ENCODE measurements around the gene UCKL1. TPM values are rescaled to one million over a fixed set of nuclear protein-coding genes. Genes with fewer than 3 reads are reported as not detected.

UCKL1 gene
- total RNA-seq, 1 experiment from 2014 or later, result 17.9 TPM

DNA sequence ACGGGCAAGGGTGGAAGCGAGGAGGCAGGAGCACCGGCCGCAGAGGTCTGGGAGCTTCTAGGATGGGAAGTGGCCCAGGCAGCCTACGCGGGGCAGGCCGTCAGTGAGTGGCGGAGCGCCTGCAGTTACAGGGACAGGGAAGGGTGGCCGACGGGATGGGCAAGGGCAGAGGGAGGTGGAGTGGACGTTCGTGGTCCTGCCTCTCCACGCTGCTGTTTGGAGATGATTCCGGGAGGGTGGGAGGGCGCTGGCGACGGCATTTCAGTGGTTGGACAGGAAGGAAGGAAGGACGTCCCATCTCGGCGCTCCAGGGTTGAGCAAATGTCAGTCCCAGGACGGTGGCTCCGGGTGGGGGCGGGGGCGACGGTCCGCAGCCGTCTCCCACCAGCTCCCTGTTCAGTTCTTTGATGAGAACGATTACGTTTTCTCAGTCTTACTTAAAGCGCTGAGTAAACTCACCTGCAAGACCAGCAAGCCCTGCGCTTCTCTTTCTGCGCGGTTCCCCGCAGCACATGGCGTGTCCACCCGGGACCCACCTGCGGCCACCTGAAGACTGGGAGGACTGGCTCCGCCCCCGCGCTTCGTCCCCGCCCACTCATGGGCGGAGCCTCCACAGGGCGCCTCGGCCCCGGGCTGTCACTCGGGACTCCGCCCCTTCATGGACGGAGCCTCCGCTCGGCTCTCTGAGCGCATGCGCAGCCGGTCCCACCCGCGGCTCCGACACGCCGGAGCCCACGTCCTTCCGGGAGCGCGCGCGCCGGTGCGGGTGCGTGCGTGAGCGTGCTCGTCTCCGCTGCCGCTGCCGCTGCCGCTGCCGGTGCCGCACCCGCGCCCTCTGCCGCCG lies 61.6 kb downstream of the UCKL1 start, which contains the start of gene DNAJC5:
Gene DNAJC5 (plus strand): TSS at position 769 of the 844 bp plus-strand sequence. CDS start 33,220 bp downstream, outside the sequence.
- peak; percentile 94 for DNase-seq (ENCODE audit: extremely low read depth, low read depth)

DNA sequence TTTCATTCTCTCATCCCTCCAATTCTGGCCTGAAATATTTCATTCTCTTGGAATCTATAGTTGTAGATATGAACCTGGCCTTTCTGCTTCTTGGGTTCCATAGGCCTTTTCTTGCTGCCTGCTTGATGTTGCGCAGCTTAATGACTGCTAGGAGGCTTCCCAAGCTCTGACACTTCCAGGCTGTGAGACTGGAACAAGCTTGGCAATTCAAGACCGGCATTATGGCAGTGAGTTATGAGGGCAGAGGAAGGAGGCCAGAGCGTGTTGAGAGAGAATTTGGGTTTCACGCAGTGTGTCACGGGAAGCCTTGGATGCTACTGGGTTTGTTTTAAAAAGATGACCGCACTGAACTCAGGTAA lies 62.2 kb downstream of the UCKL1 start:
- no peak for DNase-seq (ENCODE audit: extremely low read depth, low read depth)

DNA sequence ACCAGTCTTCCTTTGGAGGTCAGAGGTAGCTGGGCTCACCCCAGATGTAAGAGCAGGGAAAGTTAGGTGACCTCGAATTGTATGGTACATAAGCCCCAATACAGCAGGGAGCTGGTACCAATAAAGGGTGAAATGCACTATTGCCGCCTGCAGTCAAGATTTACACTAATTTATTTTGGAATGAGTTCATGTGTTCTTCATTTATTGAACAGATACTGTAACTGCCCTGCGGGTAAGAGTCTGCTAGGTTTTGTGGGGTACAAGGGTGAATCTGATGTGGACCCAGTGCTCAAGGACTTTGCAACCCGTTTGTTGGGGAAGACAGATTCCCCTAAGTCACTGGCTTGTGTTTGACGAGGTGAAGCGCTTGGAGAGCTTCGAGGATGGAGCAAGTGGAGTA lies 63.8 kb downstream of the UCKL1 start:
- DNase-seq (ENCODE audit: extremely low read depth, low read depth), result no peak

DNA sequence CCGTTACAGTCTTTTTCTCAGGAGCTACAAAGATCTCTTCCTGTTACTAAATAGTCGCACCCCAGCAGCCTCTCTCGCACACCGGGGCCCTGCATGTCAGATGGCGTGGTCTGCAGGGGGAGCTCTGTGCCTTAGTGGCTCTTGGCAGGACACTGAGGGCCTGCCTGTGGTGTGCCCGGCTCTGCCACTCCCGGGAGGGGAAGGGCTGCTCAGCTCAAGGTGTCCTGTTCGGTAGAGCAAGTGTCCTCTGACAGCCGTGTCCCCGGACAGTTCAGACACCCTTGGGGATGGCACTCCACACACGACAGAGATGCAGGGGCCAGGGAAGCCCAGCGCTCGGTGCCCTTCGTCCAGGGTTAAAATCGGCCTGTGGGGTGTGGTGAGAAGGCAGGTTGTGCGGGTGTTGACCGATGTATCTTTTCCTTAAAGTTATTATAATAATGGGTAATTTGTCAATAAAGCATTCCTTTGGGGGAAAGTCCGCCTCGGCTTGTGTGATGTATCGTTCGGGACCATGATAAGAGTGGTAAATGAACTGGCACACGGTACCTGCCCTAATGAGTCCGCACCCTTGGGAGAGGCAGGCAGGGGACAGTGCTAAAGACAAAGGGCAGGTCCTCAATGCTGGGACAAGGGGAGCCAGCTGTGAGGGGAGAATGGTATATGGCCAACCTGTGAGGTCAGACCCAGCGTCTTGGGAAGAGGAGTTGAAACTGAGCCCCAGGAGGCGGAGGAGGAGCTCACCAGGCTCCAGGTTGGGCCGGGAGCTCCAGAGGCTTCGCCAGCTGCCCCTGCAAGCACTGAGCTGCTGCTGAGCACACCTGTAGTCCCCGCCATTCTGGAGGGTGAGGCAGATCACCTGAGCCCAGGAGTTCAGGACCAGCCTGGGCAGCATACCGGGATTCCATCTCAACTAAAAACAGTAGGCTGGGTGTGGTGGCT lies 64.9 kb downstream of the UCKL1 start:
- DNase-seq (ENCODE audit: extremely low read depth, low read depth), result no peak

DNA sequence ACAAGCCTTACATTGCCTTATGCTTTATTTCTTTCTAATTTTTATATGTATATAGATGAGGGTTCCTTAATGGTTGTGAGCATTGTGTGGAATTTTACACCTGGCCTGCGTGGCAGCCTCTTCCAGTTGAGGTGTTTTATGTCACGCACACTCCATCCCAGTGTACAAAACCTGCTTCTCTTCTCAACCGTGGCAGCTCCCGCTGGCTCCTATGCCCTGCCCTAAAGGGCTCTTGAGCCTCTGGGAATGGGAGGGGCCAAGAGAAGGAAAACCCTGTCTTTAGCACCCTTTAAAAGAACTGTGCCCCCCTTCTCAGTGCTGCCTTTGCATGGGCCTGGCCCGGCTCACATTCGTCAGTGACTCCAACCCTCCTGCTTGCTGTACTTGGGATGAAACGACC lies 65.6 kb downstream of the UCKL1 start:
- no peak for DNase-seq (ENCODE audit: extremely low read depth, low read depth)

DNA sequence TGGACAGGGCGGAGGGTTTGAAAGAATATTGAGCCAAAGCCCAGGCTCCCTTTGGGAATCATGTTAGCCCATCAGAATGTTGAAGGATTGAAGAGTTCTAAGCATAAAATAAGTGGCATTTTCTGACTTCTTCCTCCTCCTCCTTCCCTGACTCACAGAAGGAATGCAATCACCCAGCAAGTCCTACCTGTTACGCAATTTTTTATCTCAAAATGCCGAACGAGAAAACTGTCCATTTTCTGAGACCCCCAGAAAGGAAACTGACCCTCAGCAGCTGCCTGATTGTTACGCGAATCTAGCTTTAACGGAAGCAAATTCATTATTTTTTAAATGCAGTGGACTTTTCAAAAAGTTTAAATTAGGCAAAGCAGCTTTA lies 66.0 kb downstream of the UCKL1 start:
- DNase-seq (ENCODE audit: extremely low read depth, low read depth), result no peak

Small RNAs within 50 kb of the gene (small RNA-seq; reads per million reads assigned to genes)
- 0 reads per million in 2 experiments for gene MIR647
- gene MIR941-2, result 0 reads per million in 2 experiments
- gene MIR941-4, result 0 reads per million in 2 experiments
- 0 reads per million in 2 experiments for gene MIR941-5
- 0.08 to 0.18 reads per million in 2 experiments for gene RNU1-134P

Other genes with a start within 250 kb of the UCKL1 start
- 12.1 and 15.9 TPM in 2 replicates for gene ARFRP1, start 248.4 kb downstream of the UCKL1 start, total RNA-seq (2014; rRNA removed; shearing (Covaris generic))
- 10.6 and 12.8 TPM in 2 replicates for gene ZGPAT, start 248.4 kb downstream of the UCKL1 start, total RNA-seq (2014; rRNA removed; shearing (Covaris generic))
- 6.6 and 7.6 TPM in 2 replicates for gene LIME1, start 219.8 kb downstream of the UCKL1 start, total RNA-seq (2014; rRNA removed; shearing (Covaris generic))
- 15.5 and 19.4 TPM in 2 replicates for gene SLC2A4RG, start 216.6 kb downstream of the UCKL1 start, total RNA-seq (2014; rRNA removed; shearing (Covaris generic))
- 0.20 and 0.30 TPM in 2 replicates for gene ZBTB46, start 125.2 kb downstream of the UCKL1 start, total RNA-seq (2014; rRNA removed; shearing (Covaris generic))
- not detected in 2 replicates for gene ABHD16B, start 94.9 kb downstream of the UCKL1 start, total RNA-seq (2014; rRNA removed; shearing (Covaris generic))
- gene TPD52L2, start 91.1 kb downstream of the UCKL1 start, total RNA-seq (2014; rRNA removed; shearing (Covaris generic)), result 97.6 and 103 TPM in 2 replicates
- gene DNAJC5, start 61.3 kb downstream of the UCKL1 start, total RNA-seq (2014; rRNA removed; shearing (Covaris generic)), result 30.7 and 31.9 TPM in 2 replicates
- gene ZNF512B, start 13.5 kb upstream of the UCKL1 start, total RNA-seq (2014; rRNA removed; shearing (Covaris generic)), result 6.6 and 6.9 TPM in 2 replicates
- 2.6 and 3.6 TPM in 2 replicates for gene SAMD10, start 23.2 kb upstream of the UCKL1 start, total RNA-seq (2014; rRNA removed; shearing (Covaris generic))
- gene PRPF6, start 24.7 kb upstream of the UCKL1 start, total RNA-seq (2014; rRNA removed; shearing (Covaris generic)), result 45.1 and 47.9 TPM in 2 replicates
- 0.75 and 0.87 TPM in 2 replicates for gene C20orf204, start 79.8 kb upstream of the UCKL1 start, total RNA-seq (2014; rRNA removed; shearing (Covaris generic))
- gene SOX18, start 93.2 kb upstream of the UCKL1 start, total RNA-seq (2014; rRNA removed; shearing (Covaris generic)), result 0.77 and 1.7 TPM in 2 replicates
- 25.2 and 31.0 TPM in 2 replicates for gene TCEA2, start 106.8 kb upstream of the UCKL1 start, total RNA-seq (2014; rRNA removed; shearing (Covaris generic))
- gene RGS19, start 123.1 kb upstream of the UCKL1 start, total RNA-seq (2014; rRNA removed; shearing (Covaris generic)), result 12.6 and 15.0 TPM in 2 replicates
- 0.17 and 0.32 TPM in 2 replicates for gene OPRL1, start 123.7 kb upstream of the UCKL1 start, total RNA-seq (2014; rRNA removed; shearing (Covaris generic))
- gene LKAAEAR1, start 128.0 kb upstream of the UCKL1 start, total RNA-seq (2014; rRNA removed; shearing (Covaris generic)), result not detected in 2 replicates
- gene NPBWR2, start 151.1 kb upstream of the UCKL1 start, total RNA-seq (2014; rRNA removed; shearing (Covaris generic)), result not detected in 2 replicates
- not detected in 2 replicates for gene MYT1, start 208.0 kb upstream of the UCKL1 start, total RNA-seq (2014; rRNA removed; shearing (Covaris generic))